ENCODE data around the gene FCHSD2.

DNA sequence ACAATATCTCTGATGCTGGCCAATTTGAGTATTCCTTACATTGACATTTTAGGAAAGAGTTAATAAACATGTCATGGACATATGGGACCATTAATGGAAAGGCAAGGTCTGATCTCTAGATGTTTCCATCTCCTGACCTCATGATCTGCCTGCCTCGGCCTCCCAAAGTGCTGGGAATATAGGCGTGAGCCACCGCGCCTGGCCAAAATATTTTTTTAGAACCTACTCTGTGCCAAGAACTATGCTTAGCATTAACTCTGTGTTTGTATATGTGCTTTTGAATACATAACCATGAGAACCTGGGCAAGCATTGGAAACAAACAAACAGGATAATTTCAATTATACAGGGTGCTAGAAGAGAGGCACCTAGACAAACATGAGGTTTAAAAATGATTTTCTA lies 204.7 kb downstream of the FCHSD2 start:
- TF ChIP-seq POLR2A (IDR thresholded peaks at IDR 0.05), result no peak
- TF ChIP-seq, protein P1, sequence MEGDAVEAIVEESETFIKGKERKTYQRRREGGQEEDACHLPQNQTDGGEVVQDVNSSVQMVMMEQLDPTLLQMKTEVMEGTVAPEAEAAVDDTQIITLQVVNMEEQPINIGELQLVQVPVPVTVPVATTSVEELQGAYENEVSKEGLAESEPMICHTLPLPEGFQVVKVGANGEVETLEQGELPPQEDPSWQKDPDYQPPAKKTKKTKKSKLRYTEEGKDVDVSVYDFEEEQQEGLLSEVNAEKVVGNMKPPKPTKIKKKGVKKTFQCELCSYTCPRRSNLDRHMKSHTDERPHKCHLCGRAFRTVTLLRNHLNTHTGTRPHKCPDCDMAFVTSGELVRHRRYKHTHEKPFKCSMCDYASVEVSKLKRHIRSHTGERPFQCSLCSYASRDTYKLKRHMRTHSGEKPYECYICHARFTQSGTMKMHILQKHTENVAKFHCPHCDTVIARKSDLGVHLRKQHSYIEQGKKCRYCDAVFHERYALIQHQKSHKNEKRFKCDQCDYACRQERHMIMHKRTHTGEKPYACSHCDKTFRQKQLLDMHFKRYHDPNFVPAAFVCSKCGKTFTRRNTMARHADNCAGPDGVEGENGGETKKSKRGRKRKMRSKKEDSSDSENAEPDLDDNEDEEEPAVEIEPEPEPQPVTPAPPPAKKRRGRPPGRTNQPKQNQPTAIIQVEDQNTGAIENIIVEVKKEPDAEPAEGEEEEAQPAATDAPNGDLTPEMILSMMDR (IDR thresholded peaks at IDR 0.05), result no peak

All from lower leg skin (tissue), 3 donors.